MCF 10A (cell line): Measurements from ENCODE around the gene PRRT3. TPM values are rescaled to one million over a fixed set of nuclear protein-coding genes. Genes with fewer than 3 reads are reported as not detected.

Experiments used
- total RNA-seq: library from RNA; stranded (reverse); gene quantifications from 2 replicates; pipeline ENCODE4 v1.2.3, GENCODE V29; 2022

PRRT3 gene
- total RNA-seq, 1 experiment from 2014 or later, result 1.3 TPM

Other genes with a start within 250 kb of the PRRT3 start
- not detected in 2 replicates for gene CPNE9, start 248.6 kb downstream of the PRRT3 start, total RNA-seq
- 19.9 and 21.4 TPM in 2 replicates for gene BRPF1, start 220.7 kb downstream of the PRRT3 start, total RNA-seq
- gene OGG1, start 202.5 kb downstream of the PRRT3 start, total RNA-seq, result 15.3 and 17.7 TPM in 2 replicates
- 8.3 and 11.7 TPM in 2 replicates for gene CAMK1, start 182.5 kb downstream of the PRRT3 start, total RNA-seq
- 72.0 and 77.1 TPM in 2 replicates for gene TADA3, start 159.9 kb downstream of the PRRT3 start, total RNA-seq
- 122 and 132 TPM in 2 replicates for gene ARPC4, start 159.3 kb downstream of the PRRT3 start, total RNA-seq
- 14.6 and 16.6 TPM in 2 replicates for gene TTLL3, start 142.1 kb downstream of the PRRT3 start, total RNA-seq
- gene RPUSD3, start 108.4 kb downstream of the PRRT3 start, total RNA-seq, result 40.3 and 40.7 TPM in 2 replicates
- gene CIDEC, start 72.2 kb downstream of the PRRT3 start, total RNA-seq, result not detected in 2 replicates
- gene JAGN1, start 61.8 kb downstream of the PRRT3 start, total RNA-seq, result 49.7 and 55.4 TPM in 2 replicates
- gene IL17RE, start 49.6 kb downstream of the PRRT3 start, total RNA-seq, result 5.0 and 5.5 TPM in 2 replicates
- 25.7 and 30.1 TPM in 2 replicates for gene IL17RC, start 35.3 kb downstream of the PRRT3 start, total RNA-seq
- gene CRELD1, start 18.6 kb downstream of the PRRT3 start, total RNA-seq, result 13.4 and 19.9 TPM in 2 replicates
- gene EMC3, start 34.4 kb upstream of the PRRT3 start, total RNA-seq, result 55.4 and 59.1 TPM in 2 replicates
- gene FANCD2, start 74.0 kb upstream of the PRRT3 start, total RNA-seq, result 14.6 and 24.6 TPM in 2 replicates
- not detected in 2 replicates for gene FANCD2OS, start 155.8 kb upstream of the PRRT3 start, total RNA-seq
- 78.5 and 82.5 TPM in 2 replicates for gene BRK1, start 163.3 kb upstream of the PRRT3 start, total RNA-seq
- gene VHL, start 189.4 kb upstream of the PRRT3 start, total RNA-seq, result 50.9 and 54.6 TPM in 2 replicates
- 6.0 and 7.0 TPM in 2 replicates for gene IRAK2, start 212.5 kb upstream of the PRRT3 start, total RNA-seq